Measurements from ENCODE around the gene SLC4A3. TPM values are rescaled to one million over a fixed set of nuclear protein-coding genes. Genes with fewer than 3 reads are reported as not detected.
A peak's percentile ranks its signal among the peaks of the same experiment; 100 is the strongest.

The SLC4A3 gene
- total and polyA plus RNA-seq, 12 donors = 197 to 671 (median 370) TPM

DNA sequence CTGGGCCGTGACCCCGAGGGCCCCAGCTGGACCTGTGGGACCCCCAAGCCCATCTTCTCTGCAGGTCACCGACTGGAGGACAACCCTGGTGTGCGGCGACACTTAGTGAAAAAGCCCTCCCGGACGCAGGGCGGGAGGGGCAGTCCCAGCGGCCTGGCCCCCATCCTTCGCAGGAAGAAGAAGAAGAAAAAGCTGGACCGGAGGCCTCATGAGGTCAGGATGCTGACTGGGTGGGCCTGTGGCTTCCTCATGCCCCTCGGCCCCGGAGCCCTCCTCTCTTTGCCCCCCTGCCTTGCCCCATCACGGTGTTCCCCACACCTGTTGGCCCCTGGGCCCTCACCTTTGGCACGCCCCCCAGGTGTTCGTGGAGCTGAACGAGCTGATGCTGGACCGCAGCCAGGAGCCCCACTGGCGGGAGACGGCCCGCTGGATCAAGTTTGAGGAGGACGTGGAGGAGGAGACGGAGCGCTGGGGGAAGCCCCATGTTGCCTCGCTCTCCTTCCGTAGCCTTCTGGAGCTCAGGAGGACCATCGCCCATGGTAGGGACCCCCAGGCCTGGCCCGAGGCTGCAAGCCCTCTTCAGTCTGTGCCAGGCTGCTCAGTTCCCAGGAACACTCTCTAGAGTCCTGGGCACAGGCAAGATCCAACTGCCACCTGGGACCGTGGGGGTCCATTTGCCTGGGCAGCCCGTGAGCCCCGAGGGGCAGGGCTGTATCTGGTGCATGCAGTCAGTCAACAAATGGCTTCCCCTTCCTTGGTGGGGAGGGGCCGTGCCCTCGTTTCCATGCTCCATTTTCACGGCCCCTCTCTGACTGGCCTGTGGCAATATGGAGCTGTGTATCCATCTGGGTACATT, 4.7 kb downstream of the SLC4A3 start:
- DNase-seq = peak in 1 of 2 donors; percentile 11
- TF ChIP-seq, protein P1, sequence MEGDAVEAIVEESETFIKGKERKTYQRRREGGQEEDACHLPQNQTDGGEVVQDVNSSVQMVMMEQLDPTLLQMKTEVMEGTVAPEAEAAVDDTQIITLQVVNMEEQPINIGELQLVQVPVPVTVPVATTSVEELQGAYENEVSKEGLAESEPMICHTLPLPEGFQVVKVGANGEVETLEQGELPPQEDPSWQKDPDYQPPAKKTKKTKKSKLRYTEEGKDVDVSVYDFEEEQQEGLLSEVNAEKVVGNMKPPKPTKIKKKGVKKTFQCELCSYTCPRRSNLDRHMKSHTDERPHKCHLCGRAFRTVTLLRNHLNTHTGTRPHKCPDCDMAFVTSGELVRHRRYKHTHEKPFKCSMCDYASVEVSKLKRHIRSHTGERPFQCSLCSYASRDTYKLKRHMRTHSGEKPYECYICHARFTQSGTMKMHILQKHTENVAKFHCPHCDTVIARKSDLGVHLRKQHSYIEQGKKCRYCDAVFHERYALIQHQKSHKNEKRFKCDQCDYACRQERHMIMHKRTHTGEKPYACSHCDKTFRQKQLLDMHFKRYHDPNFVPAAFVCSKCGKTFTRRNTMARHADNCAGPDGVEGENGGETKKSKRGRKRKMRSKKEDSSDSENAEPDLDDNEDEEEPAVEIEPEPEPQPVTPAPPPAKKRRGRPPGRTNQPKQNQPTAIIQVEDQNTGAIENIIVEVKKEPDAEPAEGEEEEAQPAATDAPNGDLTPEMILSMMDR (IDR thresholded peaks at IDR 0.05) = no peak
- Histone ChIP-seq H3K36me3 (peaks cover 0 to 18% (median 0%) of the 10 kb centered on the region in 9 donors), H3K27me3 (peaks cover 0 to 21% (median 9%) of the 10 kb centered on the region in 7 donors), H3K4me3 (peak overlapping the region in 9 of 10 donors; percentile 36 to 51 (median 45)), H3K9me3 (no peaks in the 10 kb centered on the region), H3K27ac (peak overlapping the region; percentile 80 to 99 (median 94)), H3K4me1 (peaks cover 2 to 86% (median 19%) of the 10 kb centered on the region in 9 donors)
- no peak for ATAC-seq
- WGBS, 2 donors = 53 to 63% methylated on average over 34 of the region's 34 CpGs
- intact Hi-C loops (cut with DNase I) = loop anchor here in 3 of 10 donors (2.0 to 10.0 kb wide), 3 partner anchors 13 to 67 kb away; partner anchors contain the start of gene OBSL1 (in 1 of the 3)

DNA sequence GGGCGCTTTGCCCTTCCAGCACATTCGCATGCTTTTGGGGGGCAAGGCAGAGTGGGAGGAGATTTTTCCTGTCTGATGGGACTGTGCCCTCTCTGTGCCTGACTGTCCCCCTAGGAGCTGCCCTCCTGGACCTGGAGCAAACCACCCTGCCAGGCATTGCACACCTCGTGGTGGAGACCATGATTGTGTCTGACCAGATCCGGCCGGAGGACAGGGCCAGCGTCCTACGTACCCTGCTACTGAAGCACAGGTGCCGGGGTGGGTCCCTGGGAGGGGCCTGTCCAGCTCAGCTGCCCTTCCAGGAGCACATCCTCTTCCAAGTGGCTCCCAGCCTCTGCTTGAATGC, 5.3 kb downstream of the SLC4A3 start:
- peak overlapping the region; percentile 80 to 99 (median 94) for H3K27ac ChIP-seq
- ATAC-seq = no peak
- H3K4me3 ChIP-seq = peak overlapping the region in 9 of 10 donors; percentile 36 to 51 (median 45)
- WGBS, 2 donors = 48 to 67% methylated on average over 8 of the region's 8 CpGs
- peaks cover 2 to 92% (median 20%) of the 10 kb centered on the region in 9 donors for H3K4me1 ChIP-seq
- peak in 1 of 2 donors; percentile 6 for DNase-seq
- peaks cover 0 to 23% (median 0%) of the 10 kb centered on the region in 9 donors for H3K36me3 ChIP-seq
- TF ChIP-seq, protein P1 (IDR thresholded peaks at IDR 0.05) = no peak
- peaks cover 0 to 17% (median 9%) of the 10 kb centered on the region in 7 donors for H3K27me3 ChIP-seq
- intact Hi-C loops (cut with DNase I) = loop anchor here in 1 of 10 donors (10.0 kb wide), 1 partner anchor 68 kb away; no protein-coding TSS in a partner anchor
- H3K9me3 ChIP-seq = no peaks in the 10 kb centered on the region

DNA sequence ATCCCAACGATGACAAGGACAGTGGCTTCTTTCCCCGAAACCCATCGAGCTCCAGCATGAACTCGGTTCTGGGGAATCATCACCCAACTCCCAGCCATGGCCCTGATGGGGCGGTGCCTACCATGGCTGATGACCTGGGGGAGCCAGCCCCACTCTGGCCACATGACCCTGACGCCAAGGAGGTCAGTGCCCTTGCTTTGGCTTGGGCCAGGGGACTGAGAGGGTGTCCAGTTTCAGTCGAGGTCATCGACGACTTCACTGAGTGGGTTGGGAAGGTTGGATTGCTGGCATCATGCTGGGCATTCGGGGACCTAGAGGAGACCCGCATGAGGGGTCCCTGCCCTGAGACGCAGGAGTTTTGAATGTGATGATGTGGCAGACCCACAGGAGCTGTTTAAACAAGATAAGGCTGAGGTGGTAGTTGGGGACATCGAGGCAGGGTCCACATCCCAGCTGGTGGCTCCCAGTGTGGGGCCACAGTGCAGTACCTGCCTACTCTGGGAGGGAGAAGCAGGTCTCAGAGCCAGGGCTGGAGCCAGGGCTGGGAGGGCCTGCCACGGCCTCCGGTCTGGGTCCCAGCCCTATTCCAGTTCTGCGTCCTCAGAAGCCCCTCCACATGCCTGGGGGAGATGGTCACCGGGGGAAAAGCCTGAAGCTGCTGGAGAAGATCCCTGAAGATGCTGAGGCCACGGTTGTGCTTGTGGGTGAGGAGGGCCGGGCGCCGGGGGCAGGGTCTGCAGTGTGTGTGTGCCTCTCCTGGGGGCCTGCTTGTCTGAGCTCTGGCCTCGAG, 6.0 kb downstream of the SLC4A3 start:
- H3K27ac ChIP-seq = peak overlapping the region in 9 of 10 donors; percentile 31 to 99 (median 94)
- DNase-seq (peak in 1 of 2 donors; percentile 3), ATAC-seq (no peak)
- H3K36me3 ChIP-seq = peaks cover 0 to 27% (median 0%) of the 10 kb centered on the region in 9 donors
- intact Hi-C loops (cut with DNase I) = loop anchor here in 1 of 10 donors (10.0 kb wide), 1 partner anchor 69 kb away; no protein-coding TSS in a partner anchor
- H3K9me3 ChIP-seq = no peaks in the 10 kb centered on the region
- H3K27me3 ChIP-seq = peaks cover 0 to 10% (median 2%) of the 10 kb centered on the region in 7 donors
- H3K4me1 ChIP-seq = peaks cover 0 to 92% (median 26%) of the 10 kb centered on the region in 9 donors
- H3K4me3 ChIP-seq = peak overlapping the region in 5 of 10 donors; percentile 2 to 51 (median 44)
- 74 to 75% methylated on average over 22 of the region's 22 CpGs for WGBS, 2 donors
- TF ChIP-seq, protein P1 (IDR thresholded peaks at IDR 0.05) = no peak
